Pancreas (tissue), 10 donors: ENCODE data around the gene RNF5. TPM values are rescaled to one million over a fixed set of nuclear protein-coding genes. Genes with fewer than 3 reads are reported as not detected.

Experiments used
- ATAC-seq, 4 donors: fragments of 200-7000 bp; cut with Tn5 transposase; one replicate each; pipeline versions ENCODE4 v1.8.0 to v1.9.1; 2020; ENCODE audit warnings: mild to moderate bottlenecking in 4 of 4, moderate library complexity in 4 of 4
- DNase-seq, 6 donors: peaks; one replicate each; pipeline ENCODE4 v3.0.0-alpha.2; 2020
- FAIRE-seq: peaks from 2 replicates; lab custom pipeline; 2012; peaks lifted over from hg19 to GRCh38; lab: Jason Lieb, UNC
- H3K27ac ChIP-seq, 4 donors: fragments of 200-600 bp; sonication (generic); 1 replicate in 3 of 4; 2 replicates in 1 of 4; pipeline versions ENCODE4 v1.5.0 to v1.8.0; 2020
- H3K27me3 ChIP-seq, 4 donors: fragments of 200-600 bp; one replicate each; pipeline ENCODE4 v1.8.0; 2021
- H3K36me3 ChIP-seq, 3 donors: fragments of 200-600 bp; sonication (generic) in 1 of 3; one replicate each; pipeline versions ENCODE4 v1.5.0 to v1.8.0; 2020 to 2021
- H3K4me1 ChIP-seq, 3 donors: fragments of 200-600 bp; one replicate each; pipeline ENCODE4 v1.8.0; 2021
- H3K4me3 ChIP-seq, 4 donors: fragments of 200-600 bp; sonication (generic) in 2 of 4; one replicate each; pipeline versions ENCODE4 v1.5.0 to v1.8.0; 2020 to 2021
- H3K9me3 ChIP-seq, 4 donors: fragments of 200-600 bp; one replicate each; pipeline ENCODE4 v1.8.0; 2021
- WGBS, 2 donors: extraction: QIAGEN DNeasy Blood & Tissue Kit; methylation state at CpG; one replicate each; pipeline ENCODE4 v1.1.7; 2013; 5-methylcytosine and 5-hydroxymethylcytosine counted together
- intact Hi-C, 3 donors: fragments of 100-400 bp; cut with DNase I; formaldehyde crosslinking; loops; one replicate each; pipeline versions ENCODE4 v1.11.1 to v1.14.2; 2022
- polyA plus RNA-seq, 2 donors: library from polyadenylated mRNA; stranded (reverse); fragments of 200-250 nt; gene quantifications; one replicate each; pipeline ENCODE4 v1.2.3, GENCODE V29; 2013
- total RNA-seq, 6 donors: library from RNA; stranded (reverse); fragmentation: NEBNext Ultra II Directional in 4 of 6; extraction: Animal tissue kit (Norgen Biotek cat#: 25700) in 4 of 6; gene quantifications; one replicate each; pipeline versions ENCODE4 v1.2.1 to v1.2.4, GENCODE V29; 2021 to 2023
- TF ChIP-seq, protein P1 (sequence below), 4 donors: fragments of 200-600 bp; sonication (generic) in 3 of 4; IDR thresholded peaks; one replicate each; pipeline versions ENCODE4 v1.5.0 to v1.8.0; 2021; ENCODE audit warnings: antibody characterized with exemption in 4 of 4
- donor health status: healthy with polysubstance abuse.
- donor health status: DM: no; HTN: no; CAD: no; lungs with moderate emphysema.
- donor health status: DM: no; HTN: no; CAD: no.
- donor health status: control.
- donor health status: control.
- donor health status: Bipolar disorder and iron deficiency.
- donor health status: DM: yes; HTN: yes; CAD: no.
- donor health status: DM: no; HTN: no; CAD: no.
- donor health status: DM: no; HTN: no; CAD: no.
- donor health status: DM: yes; HTN: yes; CAD: no.

Gene RNF5
- total and polyA plus RNA-seq, 8 donors, result 16.1 to 41.4 (median 25.8) TPM

GRCh38 chr6:32212076-32212760 is 34.0 kb downstream of the RNF5 start:
- Histone ChIP-seq H3K27me3 (no peaks in the 10 kb centered on the region), H3K9me3 (no peaks in the 10 kb centered on the region), H3K27ac (no peak overlapping the region), H3K4me1 (no peaks in the 10 kb centered on the region), H3K4me3 (no peak overlapping the region), H3K36me3 (no peaks in the 10 kb centered on the region)
- FAIRE-seq (no peak), DNase-seq (no peak), ATAC-seq (no peak)
- intact Hi-C loops, result no loop called here
- TF ChIP-seq, protein P1, sequence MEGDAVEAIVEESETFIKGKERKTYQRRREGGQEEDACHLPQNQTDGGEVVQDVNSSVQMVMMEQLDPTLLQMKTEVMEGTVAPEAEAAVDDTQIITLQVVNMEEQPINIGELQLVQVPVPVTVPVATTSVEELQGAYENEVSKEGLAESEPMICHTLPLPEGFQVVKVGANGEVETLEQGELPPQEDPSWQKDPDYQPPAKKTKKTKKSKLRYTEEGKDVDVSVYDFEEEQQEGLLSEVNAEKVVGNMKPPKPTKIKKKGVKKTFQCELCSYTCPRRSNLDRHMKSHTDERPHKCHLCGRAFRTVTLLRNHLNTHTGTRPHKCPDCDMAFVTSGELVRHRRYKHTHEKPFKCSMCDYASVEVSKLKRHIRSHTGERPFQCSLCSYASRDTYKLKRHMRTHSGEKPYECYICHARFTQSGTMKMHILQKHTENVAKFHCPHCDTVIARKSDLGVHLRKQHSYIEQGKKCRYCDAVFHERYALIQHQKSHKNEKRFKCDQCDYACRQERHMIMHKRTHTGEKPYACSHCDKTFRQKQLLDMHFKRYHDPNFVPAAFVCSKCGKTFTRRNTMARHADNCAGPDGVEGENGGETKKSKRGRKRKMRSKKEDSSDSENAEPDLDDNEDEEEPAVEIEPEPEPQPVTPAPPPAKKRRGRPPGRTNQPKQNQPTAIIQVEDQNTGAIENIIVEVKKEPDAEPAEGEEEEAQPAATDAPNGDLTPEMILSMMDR (IDR thresholded peaks at IDR 0.05), result no peak
- WGBS, 2 donors, result 74% methylated on average over 12 of the region's 12 CpGs

- 77 to 85% methylated on average over 6 of the region's 6 CpGs for WGBS, 2 donors
- ATAC-seq (no peak), DNase-seq (no peak), FAIRE-seq (no peak)
- Histone ChIP-seq H3K9me3 (no peaks in the 10 kb centered on the region), H3K36me3 (no peaks in the 10 kb centered on the region), H3K4me3 (no peak overlapping the region), H3K27me3 (no peaks in the 10 kb centered on the region), H3K27ac (no peak overlapping the region), H3K4me1 (no peaks in the 10 kb centered on the region)
- intact Hi-C loops, result no loop called here
- TF ChIP-seq, protein P1 (IDR thresholded peaks at IDR 0.05), result no peak
These were observed 35.4 kb downstream of the RNF5 start for GRCh38 chr6:32213649-32214048.

- Histone ChIP-seq H3K4me3 (no peak overlapping the region), H3K36me3 (no peaks in the 10 kb centered on the region), H3K27ac (no peak overlapping the region), H3K9me3 (no peaks in the 10 kb centered on the region), H3K27me3 (no peaks in the 10 kb centered on the region), H3K4me1 (no peaks in the 10 kb centered on the region)
- FAIRE-seq (no peak), DNase-seq (no peak), ATAC-seq (no peak)
- TF ChIP-seq, protein P1 (IDR thresholded peaks at IDR 0.05), result no peak
- 73 to 86% methylated on average over 3 of the region's 3 CpGs for WGBS, 2 donors
- intact Hi-C loops, result no loop called here
These were observed 35.9 kb downstream of the RNF5 start for GRCh38 chr6:32214126-32214525.

- no peak for FAIRE-seq
- Histone ChIP-seq H3K27me3 (no peaks in the 10 kb centered on the region), H3K4me1 (no peaks in the 10 kb centered on the region), H3K36me3 (no peaks in the 10 kb centered on the region), H3K27ac (no peak overlapping the region), H3K9me3 (no peaks in the 10 kb centered on the region), H3K4me3 (no peak overlapping the region)
- WGBS, 2 donors, result 84 to 95% methylated on average over 4 of the region's 4 CpGs
- intact Hi-C loops, result no loop called here
- ATAC-seq, result no peak
- DNase-seq, result no peak
- TF ChIP-seq, protein P1 (IDR thresholded peaks at IDR 0.05), result no peak
These were observed 37.4 kb downstream of the RNF5 start for GRCh38 chr6:32215617-32216016.

GRCh38 chr6:32216285-32216684 is 38.1 kb downstream of the RNF5 start:
- intact Hi-C loops, result no loop called here
- ATAC-seq, result no peak
- Histone ChIP-seq H3K4me3 (no peak overlapping the region), H3K36me3 (no peaks in the 10 kb centered on the region), H3K9me3 (no peaks in the 10 kb centered on the region), H3K27ac (no peak overlapping the region), H3K27me3 (no peaks in the 10 kb centered on the region), H3K4me1 (no peaks in the 10 kb centered on the region)
- 62 to 77% methylated on average over 10 of the region's 10 CpGs for WGBS, 2 donors
- no peak for FAIRE-seq
- TF ChIP-seq, protein P1 (IDR thresholded peaks at IDR 0.05), result no peak
- DNase-seq, result no peak
